GM19372 (cell line): Measurements from ENCODE around the gene WDR27.
"Not testable (repeated sequence)": the region's sequence is repeated elsewhere in the genome, so short reads cannot be mapped to it uniquely, and the experiment has no call there.

Experiments
- ATAC-seq: cut with Tn5 transposase; IDR thresholded peaks from one replicate; pipeline ENCODE4 v1.9.1; 2021; ENCODE audit warnings: mild to moderate bottlenecking, low read depth, moderate library complexity; ENCODE audit not compliant: unreplicated experiment

The WDR27 gene

GRCh38 chr6:169454204-169454871 is 247.5 kb downstream of the WDR27 start:
- ATAC-seq = no peak

- no peak for ATAC-seq
Observed at GRCh38 chr6:169452869-169453620, 248.8 kb downstream of the WDR27 start.

- no peak for ATAC-seq
Observed at GRCh38 chr6:169452117-169452868, 249.5 kb downstream of the WDR27 start.

GRCh38 chr6:169451065-169451838 is 250.6 kb downstream of the WDR27 start:
- no peak for ATAC-seq

- ATAC-seq = no peak
Observed at GRCh38 chr6:169450097-169450496, 251.7 kb downstream of the WDR27 start.

GRCh38 chr6:169449221-169449620 is 252.6 kb downstream of the WDR27 start:
- no peak for ATAC-seq

GRCh38 chr6:169445661-169446581 is 255.9 kb downstream of the WDR27 start:
- ATAC-seq = no peak

DNA sequence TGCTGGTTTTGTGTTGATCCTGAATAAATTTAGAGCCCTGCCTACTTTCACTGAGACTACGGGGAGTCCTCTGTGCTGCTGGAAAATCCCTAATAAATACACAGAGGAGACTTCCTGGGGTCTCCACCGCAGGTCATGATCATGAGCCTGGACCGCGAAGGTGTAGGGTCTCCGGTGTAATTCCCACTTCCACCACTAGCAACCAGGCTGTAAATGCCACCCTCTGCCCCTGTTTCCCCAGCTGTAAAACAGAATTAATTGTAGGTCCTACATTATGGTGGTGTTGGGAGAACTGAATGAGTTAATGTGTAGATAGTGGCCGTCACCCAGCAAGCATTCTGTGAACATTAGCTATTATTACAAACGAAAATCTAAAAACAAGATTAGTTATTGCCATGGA is 256.6 kb downstream of the WDR27 start:
- no peak for ATAC-seq

DNA sequence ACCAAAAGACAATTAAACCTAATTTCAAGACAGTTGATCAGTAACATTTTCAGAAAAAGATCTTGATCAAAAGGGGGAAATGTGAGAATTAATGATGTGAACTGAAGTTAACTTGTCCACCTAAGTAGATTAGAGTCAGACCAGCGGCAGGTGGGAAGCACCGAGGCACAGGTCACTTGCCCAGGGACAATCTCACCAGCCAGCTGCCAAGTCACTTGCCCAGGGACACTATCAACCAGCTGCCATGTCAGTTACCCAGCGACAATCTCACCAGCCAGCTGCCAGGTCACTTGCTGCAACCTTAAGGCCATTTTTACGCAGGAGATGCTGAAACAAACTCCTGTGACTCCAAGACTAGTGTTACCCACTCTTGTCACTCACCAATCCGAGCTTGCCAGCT is 260.5 kb downstream of the WDR27 start:
- ATAC-seq = no peak

GRCh38 chr6:169439710-169440109 is 262.1 kb downstream of the WDR27 start:
- ATAC-seq = no peak

- ATAC-seq = not testable (repeated sequence)
Observed at GRCh38 chr6:169434554-169434953, 267.3 kb downstream of the WDR27 start.

DNA sequence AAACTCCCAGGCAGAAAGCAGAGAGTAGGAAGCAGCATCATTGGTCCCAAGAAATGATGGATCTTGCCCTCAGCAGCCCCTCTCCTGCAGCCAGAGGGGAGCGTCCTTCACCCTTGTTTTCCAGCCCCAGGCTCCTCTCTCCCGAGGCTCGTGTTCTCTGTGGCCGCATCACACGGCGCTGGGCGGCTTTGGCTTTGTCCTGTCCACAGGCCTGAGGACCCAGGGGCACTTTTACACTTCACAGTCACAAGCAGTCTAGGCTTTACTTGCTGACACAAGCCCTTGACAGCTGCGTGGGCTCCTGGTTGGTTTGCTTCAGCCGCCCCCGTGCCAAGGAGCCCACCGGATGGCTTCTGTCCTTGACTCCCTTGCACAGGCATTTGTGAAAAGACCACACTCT is 272.8 kb downstream of the WDR27 start:
- ATAC-seq = no peak

GRCh38 chr6:169428532-169428931 is 273.3 kb downstream of the WDR27 start:
- no peak for ATAC-seq

DNA sequence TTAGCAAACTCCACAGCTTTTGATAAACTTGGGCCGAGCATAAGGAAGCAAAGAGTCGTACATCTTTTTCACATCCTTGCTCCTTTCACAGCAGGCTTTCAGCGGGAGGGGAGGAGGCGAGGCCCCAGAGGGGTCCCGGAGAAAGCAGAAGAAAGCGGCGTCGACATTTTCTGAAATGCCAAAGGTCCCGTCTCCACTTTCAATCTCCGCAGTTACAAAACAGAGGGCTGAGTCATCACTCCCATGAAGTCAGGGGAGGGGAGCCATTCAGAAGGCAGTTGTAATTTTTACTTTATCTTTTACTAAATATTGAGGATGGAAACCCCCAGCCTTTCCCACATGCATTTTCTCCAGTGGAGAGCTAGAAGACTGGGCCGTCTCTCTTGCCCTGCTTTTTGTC is 274.0 kb downstream of the WDR27 start:
- no peak for ATAC-seq

DNA sequence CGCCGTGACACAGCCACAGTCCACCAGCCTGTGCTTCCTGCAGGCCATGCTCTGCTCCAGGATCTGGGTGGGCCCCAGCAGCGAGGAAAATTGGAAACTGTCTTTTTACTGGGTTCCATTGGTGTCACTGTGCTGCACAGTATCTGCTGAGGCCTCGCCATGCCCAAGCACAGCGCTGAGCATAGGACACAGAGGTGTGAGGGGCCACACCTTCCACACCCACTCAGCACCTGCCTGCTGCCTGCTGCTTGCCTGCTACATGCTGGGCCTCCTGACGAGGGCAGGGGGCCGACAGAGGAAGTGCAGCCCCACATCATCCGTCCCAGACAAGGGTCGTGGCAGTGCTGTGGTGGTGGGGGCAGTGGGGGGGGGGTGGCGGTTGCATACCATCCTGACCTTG is 275.2 kb downstream of the WDR27 start:
- no peak for ATAC-seq

DNA sequence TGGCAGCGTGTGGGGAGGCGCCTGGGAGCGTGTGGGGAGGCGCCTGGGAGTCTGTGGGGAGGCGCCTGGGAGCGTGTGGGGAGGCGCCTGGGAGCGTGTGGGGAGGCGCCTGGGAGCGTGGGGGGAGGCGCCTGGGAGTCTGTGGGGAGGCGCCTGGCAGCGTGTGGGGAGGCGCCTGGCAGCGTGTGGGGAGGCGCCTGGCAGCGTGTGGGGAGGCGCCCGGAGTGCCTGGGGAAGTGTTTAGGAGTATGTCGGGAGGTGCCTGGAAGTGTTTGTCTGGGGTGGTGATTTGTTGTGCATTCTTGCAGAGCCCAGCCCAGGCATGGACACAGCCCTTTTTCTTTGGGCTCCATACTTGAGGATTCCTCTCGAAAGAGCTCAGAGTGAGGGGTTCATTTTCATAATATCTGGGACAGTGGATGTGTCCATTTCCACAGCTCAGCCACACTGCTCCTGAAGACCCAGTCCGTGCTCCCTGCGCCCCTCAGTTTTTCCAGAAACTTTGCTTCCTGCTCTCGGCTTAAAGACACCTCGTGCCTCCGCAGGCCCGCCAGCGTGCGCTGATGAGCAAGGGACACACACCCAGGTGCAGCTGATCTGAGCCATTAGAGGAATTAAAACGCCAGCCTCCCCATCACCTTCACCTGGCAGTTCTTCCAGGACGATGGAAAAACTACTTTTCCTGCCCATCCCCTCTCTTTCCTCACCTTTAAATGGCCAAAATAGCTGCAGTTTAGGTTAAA is 276.0 kb downstream of the WDR27 start:
- no peak for ATAC-seq

DNA sequence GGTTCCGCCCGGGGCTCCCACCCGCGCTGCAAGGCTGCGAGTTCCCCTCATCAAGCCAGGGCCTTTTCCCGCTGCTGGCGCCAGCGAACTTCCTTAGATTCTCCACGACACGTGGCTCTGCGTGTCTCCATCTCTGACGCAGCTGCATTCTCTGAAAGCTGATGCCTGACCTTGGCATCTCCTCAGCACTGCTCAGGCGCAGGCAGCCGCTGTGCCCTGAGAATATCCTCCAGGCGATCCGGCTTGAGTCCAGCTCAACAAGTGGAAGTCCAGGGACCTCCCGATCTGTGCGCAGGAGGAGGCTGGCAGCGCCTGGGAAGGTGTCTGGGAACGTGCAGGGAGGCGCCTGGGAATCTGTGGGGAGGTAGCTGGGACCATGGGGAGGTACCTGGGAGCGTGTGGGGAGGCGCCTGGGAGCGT is 277.0 kb downstream of the WDR27 start:
- no peak for ATAC-seq

DNA sequence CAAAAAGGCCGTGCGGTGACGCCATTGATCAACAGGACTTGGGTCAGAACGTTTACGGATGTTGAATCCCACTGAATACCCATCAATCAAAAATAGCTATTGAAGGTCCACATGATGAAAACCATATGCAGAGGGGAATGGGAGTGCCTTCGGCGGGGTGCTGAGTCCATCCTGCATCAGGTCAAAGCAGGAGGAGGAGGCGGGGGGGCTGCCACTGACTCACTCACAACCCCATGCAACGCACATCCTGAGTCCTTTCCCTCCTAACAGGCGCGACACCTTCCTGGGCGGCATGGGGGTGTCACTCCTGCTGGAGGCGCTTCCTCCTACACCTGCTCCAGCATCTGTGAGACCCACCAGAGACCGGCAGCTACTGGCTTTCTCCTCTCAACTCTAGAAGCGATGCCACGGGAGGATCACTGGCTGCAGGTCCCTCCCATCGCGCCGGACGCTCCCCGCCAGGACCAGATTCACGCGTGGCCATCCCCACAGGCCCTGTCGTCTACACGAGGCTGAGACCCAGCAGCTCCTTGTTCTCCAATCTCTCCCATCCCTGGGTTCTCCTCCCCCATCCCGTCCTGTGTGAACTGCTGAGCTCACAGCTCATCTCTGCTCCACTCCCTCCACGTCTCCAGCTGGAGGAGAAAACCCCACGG is 277.6 kb downstream of the WDR27 start:
- ATAC-seq = no peak
